T-helper 1 cell (primary cell): Measurements from ENCODE around the gene PIP4K2B.

Experiments used
- DNase-seq, 5 donors: peaks; one replicate each; pipeline ENCODE4 v3.0.0-alpha.2; 2012 to 2020

PIP4K2B gene

DNA sequence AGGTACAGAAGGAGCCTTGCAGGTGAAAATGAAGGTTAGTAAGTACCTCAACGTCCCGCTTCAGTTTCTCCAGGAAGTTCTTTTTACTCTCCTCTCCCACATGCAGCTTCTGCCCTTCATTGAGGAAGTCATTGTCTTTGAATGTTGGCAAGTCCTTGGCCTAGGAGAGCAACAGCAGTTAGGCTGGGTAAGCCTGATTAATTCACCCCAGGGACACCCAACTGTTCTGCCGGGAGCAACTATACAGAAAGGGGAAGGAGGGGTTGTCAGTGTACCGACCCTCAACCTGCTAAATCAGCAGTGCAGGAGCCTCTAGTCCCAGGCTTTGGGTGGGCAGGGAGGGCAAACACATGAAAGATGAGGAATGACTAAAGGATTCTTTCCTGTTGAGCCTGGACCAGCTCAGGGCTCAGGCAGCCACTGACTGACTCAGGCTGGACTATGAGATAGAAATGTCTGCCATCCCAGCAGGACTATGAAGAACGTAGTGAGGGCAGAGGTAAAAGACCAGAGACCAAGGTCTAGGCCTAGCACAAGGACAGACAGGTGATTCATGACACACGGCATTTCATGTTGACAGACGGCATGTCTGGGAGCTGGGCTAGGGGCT is 21.6 kb downstream of the PIP4K2B start:
- no peak for DNase-seq

DNA sequence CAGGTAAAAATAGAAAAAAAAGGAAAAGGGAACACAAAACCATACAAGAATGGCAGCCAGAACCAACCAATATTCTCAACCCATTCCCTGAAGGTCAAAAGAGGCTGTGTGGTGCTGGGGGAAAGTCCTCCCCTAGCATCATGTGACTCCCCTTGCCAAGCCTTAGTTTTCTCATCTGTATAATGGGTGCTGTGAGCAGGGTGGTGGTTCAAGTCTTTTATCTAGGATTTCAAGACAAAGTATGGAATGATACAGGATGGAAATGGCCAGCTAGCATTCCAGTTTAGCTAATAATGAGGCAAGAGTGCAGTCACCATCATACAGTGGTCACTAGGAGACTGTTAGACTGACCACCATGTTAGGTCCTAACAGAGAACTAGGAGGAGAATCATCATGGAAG is 26.1 kb downstream of the PIP4K2B start:
- DNase-seq, result no peak

DNA sequence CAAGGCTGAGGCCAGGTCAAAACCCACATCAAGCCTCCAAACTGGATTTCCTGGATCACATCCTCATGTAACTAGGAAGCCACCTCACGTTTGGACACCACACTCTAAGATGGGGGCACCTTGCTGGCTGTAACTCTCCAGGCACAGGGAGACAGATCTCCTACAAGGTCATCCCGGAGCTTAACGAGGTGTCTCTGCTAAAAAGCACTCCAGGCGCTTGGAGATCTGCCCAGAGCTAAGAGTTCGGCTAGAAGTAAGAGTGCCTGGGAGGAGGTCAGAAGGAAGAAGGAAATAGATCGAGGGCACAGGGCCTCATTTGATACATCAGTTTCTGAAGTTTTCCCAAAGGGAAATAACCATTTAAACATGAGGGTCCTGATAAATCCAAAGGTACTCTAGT is 30.9 kb downstream of the PIP4K2B start:
- DNase-seq, result no peak

DNA sequence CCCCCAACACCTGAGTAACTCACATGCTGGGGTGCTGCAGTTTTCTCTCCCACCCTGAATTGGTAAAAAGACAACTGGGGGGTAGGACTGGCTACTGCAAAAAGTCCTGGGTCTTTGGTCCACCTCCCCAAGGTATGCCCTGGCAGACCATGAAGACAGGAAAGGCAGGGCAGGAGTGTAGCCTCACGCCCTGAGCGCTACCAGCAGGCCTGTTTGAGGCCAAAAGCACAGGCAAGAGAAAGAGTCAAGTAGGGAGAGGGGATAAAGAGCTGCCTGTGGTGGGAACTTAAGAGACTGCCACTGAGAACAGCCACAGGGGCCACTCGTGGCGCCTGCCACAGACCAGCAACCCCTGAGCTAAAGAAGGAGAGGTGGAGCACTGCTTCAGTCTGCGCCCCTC is 33.0 kb downstream of the PIP4K2B start:
- no peak for DNase-seq

DNA sequence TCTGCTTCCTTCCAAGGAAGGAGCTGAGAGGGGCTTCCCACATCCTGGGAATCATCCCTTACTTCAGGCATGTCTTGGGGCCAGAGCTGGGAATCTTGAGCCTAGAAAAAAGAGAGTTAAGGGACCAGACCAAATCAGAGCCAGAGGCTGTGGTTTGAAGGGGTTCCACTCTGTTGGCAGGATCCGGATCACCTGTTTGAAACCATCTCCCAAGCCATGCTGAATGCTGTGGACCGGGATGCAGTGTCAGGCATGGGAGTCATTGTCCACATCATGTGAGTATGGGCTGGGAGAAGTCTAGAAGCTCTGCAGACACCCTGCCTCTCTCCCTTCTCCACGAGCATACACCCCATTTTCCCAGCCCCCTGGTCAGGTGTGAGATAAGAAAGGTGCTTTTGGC is 37.1 kb downstream of the PIP4K2B start:
- DNase-seq, result no peak

DNA sequence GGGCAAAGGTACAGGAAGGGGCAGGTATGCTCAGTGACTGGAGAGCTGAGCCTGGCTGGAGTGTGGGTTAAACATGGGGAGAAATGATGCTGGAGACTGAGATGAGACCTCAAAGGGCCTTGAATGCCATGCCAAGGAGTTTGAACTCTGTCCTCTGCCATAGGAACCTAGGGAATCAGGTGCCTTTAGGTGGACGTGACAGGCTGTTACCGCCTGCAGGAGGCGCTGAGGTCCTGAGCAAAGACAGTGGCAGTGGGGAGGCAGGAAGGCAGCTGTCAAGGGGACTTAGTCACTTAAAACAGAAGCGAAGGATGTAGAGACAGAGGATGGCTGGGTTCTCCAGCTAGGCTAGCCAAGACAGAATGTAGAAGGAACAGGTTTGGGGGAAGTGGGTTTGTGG is 37.7 kb downstream of the PIP4K2B start:
- DNase-seq, result peak in 1 of 5 donors; percentile 36

DNA sequence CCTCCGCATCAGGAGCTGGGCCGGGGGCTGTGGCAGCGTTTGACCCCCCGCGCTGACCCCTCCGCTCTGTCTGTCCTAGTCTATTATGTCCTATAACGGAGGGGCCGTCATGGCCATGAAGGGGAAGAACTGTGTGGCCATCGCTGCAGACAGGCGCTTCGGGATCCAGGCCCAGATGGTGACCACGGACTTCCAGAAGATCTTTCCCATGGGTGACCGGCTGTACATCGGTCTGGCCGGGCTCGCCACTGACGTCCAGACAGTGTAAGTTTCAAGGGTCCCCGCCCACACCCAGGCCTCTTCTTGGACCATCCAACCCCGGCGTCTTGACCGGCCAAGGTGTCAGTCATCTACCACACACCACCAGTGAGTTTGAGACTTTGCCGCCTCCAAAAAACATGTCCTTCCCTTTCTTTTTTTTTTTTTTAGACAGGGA is 46.3 kb downstream of the PIP4K2B start:
- no peak for DNase-seq

DNA sequence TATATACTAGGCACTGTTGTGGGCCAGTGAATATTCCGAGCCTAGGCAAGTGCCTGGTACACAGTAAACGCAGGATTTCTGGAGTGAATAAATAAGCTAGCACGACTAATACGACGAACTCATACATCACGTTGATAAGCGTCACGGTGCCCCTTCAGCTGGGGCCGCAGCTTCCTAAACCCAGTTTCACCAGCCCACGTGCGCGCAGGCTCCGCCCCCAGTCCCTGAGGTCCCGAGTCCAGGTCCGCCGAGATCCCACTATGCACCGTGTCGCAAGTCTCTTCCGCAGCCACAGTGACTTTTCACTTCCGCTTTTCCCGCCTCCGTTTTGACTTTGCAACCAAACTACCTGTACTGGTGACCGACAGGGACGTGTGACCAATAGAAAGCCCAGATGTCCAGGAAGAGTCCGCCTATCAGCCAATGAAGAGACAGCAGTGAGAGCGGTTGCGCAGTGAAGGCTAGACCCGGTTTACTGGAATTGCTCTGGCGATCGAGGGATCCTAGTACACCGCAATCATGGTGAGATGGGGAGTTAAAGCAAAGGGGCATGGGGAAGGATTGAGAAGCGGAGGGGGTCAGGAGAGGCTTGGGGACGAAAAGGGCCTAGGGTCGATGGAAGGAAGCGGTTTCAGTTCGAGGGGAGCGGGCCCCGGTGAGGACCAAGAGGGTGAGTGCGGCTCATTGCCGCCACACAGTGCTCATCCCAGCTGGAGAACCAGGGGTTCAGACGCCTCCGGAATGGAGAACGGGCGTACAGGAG is 46.9 kb downstream of the PIP4K2B start, which contains the start of gene PSMB3:
Gene PSMB3, plus strand, starts transcription at position 434 of the 763 bp plus-strand sequence. Its CDS starts 86 bp downstream, at position 520.
- peak; percentile 92 to 99 (median 95) for DNase-seq

DNA sequence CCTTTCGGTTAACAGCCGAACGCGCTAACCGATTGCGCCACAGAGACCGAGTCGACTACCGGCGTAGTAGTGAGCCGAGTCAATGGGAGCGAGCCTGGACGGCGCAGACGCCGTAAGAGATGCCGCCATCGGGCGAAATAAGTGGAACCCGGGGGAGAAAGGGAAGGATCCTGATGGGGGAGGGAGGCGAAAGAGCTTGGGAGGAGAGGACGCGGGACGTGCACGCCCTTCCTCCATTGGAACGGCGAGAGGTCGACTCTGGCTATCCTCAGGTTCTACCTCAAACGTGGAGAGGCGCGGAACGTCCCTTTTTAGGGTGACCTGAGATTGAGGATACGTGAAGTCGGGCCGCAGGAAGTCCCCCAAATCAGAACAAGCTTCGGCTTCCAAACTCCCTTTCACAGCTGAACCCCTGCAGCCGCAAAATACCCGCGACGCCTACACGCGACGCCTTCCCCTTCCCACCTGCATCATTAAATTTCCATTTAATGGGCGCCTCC is 47.5 kb downstream of the PIP4K2B start:
- peak; percentile 44 to 87 (median 67) for DNase-seq

DNA sequence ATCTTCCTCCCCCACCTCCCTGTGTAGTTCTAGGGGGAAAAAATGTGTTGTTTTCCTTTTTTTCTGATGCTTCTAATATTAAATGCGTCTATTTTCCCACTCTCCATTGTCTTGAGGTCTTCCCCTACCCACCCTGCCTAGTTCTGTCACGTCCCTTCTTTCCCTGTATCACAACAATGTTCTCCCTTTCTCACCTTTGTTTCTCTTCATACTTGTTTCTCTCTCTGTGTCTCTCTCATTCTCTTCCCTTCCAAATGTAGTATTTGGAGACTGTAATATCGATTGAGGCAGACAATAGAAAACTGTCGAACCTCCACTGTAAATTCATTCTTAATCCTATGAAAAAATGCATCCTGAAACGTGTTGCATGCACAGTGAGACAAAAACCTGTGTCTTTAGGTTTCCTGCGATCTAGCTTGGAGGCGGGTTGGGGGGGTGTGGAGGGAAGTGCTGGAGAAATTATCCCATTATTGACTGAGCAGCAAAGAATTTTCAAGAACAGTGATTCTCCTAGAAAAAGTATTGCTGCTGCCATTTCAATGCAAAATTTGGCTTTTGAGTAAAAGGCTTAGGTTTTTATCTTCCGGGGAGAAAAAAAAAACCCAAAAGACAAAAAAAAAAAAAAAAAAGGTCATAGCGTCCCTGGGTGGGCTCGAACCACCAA is 48.1 kb downstream of the PIP4K2B start:
- DNase-seq, result no peak

DNA sequence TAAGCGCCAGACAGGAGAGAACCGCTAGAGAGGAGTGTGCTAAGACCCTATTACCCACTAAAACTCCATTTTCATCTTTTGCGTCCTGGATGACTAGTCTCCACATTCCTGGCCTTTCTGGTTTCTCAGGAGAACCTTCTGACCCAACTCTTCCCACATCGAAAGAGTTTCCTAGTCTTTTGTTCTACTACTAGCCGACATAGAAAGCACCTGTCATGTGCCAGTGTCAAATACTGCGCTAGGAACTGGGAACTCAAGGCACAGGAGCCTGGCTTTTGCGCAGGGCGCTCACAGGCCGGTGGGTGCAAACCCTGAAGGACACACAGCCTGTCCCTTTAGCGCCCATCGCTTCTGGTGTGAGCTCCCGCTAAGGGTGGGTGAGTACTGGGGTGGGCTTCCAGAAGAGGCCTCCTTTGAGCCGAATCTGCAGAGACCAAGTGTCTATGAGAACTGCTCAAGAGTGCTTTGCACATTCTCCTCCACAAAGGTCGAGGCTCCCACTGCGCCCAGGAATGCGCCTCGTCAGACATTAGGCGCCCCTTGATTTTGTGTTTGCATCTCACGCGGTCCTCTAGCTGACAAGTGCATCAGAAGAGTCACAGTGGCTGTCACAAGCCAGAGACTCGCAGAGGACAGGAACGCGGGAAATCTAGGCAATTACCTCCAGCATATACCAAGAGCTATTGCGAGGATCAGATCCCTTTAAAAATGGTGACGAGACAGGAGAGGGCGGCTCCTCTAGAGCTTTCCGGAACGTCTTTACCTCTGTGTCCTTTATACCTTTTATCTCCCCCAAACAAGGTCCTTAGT is 48.8 kb downstream of the PIP4K2B start:
- DNase-seq, result no peak

DNA sequence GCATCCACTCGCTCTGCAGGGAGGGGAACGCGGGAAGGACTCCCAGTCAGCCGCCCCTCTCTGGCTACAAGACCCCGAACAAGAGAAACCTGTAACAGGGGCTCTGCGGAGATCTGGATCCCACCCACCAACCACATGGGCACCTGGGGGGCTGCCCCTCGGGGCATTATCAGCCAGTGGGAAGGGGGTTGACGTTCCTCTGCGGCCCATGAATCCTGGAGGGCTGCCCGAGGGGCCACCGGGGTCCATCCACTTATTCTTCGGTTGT is 49.4 kb downstream of the PIP4K2B start:
- no peak for DNase-seq

DNA sequence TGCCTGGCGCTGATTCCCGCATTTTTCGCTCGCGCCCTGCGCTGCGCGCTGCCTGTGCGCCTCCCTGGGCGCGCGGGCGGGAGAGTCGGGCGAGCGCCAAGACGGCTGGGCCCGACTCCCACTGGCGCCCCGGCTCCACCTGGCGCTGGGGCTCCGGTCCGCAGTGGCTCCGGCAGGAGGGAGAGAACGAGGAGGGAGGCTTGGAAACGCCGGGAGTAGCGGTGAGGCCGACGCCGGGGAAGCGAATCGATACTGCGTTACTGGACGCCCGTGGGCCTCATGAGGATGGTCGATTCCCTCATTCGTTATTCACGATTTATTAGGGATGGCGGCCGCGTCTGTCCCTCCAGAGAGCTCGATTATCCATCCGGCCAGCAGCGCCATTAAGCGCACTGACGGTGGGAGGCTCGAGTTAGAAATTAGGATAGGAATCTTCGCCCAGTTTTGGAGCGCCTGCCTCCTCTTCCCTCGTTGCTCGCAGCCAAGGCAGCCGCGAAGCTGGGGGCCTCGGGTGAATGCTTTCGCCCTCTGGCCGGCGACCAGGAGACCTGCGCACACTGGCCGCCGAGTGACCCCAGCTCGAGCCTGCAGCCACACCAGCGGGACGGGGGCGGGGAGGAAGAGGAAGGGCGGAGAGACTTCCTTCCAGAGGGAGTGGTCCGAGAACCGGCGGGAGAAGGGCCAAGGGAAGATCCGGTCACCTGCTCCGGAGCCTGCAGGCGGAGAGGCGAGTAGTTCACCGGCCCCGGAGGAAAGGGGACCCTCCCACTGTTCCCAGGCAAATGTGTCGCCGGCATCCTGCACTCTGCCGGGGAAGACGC is 49.9 kb downstream of the PIP4K2B start:
- DNase-seq, result no peak

DNA sequence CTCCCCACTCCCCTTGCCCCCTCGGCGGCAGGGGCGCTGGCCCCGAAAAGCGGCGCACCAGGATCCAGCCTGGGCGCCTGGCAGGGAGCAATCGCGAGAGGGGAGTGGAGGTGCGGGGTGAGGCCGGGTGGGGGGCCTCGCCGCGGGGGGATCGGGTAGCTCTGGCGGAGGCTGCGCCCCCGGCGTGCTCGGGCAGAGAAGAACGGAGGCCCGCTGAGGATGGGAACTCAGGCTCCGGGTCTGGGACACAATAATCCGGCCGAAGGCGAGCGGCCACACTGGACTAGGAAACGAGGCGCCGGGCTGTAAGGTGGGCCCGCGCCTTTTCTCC is 50.5 kb downstream of the PIP4K2B start:
- DNase-seq, result no peak

DNA sequence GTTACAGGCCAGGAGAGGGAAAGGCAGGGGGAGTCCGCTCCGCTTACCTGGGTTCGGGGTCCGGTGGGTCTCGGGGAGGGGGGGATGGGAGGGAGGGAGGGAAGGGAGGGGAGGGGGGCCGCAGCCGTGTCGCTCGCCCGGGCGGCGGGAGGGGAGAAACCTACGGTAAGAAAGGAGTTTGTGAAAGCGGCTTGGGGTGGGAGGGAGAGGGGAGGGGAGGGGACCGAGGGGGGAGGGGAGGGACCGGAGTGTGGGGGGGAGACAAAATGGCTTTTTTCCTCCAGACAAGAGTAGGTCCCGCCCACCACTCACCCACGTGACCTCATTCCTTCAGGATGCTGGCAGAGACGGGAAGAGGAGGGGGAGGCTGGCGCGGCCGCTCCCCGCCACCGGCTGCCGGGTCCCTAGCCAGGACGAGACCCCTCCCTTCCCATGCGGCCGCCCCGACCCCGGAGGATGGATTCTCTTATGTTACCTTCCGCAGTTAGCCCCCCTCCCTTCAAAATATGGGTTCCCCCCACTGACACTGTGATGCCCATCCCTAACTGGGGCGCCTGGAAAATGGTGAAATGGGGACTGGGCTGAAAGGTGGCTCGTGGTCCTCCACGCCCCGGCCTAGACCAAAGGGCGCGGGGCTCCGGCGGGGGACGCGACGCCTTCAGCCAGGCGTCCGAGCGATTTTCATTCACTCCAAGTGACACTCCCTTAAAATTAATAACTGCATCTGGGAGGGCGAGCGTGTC is 51.0 kb downstream of the PIP4K2B start, which contains the start of gene PCGF2:
Gene PCGF2, minus strand, starts transcription at position 188 of the 743 bp plus-strand sequence. CDS start 7,934 bp downstream, outside the sequence.
- DNase-seq, result no peak

DNA sequence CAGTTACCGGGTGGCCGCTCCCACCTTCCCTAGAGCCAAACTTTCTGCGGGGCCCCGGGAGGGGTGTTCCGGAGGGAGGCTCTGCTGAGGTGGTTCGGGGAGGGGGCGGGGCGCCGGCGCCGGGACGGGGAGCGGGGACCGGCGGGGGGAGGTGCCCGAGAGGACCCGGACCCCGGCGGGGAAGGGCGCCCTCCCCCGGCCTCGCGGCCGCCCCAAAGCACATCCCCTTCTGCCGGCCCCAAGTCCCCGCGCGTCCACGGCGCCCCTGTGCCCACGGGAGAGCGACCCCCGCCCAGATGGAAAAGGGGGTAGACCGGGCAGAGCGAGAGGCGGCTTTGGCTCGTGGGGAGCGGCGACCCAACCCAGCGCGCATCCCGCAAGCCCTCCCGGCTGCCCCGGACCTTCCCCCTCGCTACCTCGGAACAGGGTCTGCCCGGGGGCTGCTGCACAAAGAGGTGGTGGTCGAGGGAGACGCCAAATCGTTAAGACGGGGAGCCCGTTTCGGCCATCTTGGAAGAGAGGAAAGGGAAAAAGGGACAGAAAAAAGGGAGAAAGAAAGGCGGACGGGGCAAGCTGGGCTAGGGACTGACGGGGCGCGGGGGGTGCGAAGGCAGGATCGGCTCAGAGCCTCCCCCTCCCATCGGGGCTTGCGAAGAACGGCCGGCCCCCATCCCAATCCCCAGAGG is 51.8 kb downstream of the PIP4K2B start:
- no peak for DNase-seq

DNA sequence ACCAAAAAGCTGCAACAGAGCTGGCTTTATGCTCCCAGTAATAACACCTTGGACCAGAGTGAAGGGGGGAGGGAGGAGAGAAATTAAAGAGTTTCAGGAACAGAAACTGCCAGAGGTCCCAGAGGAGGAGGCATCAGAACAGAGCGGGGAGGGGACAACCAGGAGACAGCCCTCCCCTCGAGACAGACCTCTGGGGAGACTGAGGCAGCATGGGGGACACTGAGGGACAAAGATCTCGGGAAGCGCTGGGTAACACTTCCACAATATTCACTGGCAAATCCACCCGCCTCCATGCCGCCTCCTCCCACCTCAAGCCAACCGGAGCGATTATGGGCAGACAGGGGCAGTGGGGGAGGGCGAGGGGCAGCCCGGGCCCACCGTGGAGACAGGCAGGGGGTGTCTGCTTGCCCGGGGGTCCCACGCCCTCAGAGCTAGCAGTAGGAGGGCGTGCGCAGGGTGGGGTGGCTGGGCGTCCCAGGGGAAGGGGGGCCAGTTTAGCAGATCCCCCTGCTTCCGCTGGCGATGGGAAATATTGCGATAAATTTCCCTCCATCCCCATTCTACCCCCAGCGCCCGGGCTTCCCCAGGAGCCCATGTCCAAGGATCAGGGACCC is 52.4 kb downstream of the PIP4K2B start:
- no peak for DNase-seq

DNA sequence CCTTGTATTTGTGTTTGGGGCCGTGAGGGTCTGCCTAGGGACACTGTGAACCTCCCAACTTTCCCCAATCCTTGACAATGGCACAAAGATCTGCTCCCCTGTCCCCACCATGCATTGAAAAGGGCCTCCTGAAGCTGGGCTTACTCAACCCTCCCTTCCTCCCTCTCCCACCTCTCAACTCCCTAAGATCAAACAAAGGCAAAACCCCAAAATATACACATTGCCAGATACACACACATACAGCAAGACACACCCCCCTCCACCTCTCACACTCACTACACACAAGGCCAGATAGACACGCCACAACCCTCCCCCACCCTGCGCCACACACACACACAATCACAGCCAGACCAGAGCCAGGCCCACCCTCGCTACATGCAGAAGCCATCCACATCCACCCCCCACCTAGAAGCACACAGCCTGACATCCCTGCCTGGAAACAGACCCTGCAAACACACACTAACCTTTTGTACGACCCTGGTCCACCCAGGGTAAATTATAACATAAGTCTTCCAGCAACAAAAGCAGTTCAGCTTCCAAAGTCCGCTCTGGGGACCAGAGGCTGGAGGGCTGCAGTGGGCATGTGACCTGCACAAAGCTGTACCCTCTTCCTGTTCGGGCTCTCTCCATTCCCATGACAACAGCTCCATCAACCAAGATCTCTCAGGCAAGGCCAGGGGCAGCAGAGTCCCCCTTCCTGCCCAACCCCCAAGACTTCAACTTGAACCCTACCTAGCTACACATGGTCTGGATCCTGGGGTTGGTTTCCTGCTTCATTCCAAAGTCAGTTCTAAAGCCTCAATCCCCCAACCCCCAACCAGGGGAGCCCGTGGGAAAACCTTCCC is 53.1 kb downstream of the PIP4K2B start:
- DNase-seq, result no peak

DNA sequence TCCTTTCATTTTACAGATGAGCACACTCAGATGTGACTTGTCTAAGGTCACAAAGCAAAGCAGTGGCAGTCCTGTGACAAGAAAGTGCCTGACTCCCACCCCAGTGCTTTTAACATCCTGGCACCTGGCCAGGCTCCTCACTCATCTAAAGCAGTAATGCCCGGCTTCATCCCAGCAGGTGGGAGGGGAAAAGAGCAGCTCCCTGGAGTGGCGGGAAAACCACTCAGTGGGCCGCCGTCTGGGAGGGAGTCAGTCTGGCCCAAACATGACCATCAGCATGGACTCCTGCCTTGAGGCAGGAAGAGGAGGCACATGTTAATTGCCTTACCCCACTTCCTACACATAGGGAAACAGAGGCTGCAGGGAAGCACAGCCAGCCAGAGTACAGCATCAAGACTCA is 53.8 kb downstream of the PIP4K2B start:
- no peak for DNase-seq
